Mesendoderm (in vitro differentiated cells): ENCODE data around the gene PSMG4.

Experiments used
- DNase-seq: peaks from one replicate; pipeline ENCODE4 v3.0.0; 2013
- H2AK5ac ChIP-seq: 2 replicates; pipeline ENCODE4 v1.6.1; 2013; ENCODE audit warnings: low read length, inconsistent platforms
- H2BK120ac ChIP-seq: 2 replicates; pipeline ENCODE4 v1.6.1; 2013; ENCODE audit warnings: low read depth, mild to moderate bottlenecking, low read length, moderate library complexity, mixed read lengths
- H2BK15ac ChIP-seq: replicated peaks from 2 replicates; pipeline ENCODE4 v1.6.1; 2013; ENCODE audit warnings: low read depth, mild to moderate bottlenecking, moderate library complexity
- H2BK5ac ChIP-seq: 2 replicates; pipeline ENCODE4 v1.6.1; 2013; ENCODE audit warnings: low read length, inconsistent platforms
- H3K18ac ChIP-seq: 2 replicates; pipeline ENCODE4 v1.6.1; 2013; ENCODE audit warnings: mild to moderate bottlenecking, low read length, mixed read lengths
- H3K23ac ChIP-seq: one replicate; pipeline ENCODE4 v1.6.1; 2013; ENCODE audit warnings: low read length
- H3K27ac ChIP-seq: 2 replicates; pipeline ENCODE4 v1.5.1; 2013; ENCODE audit warnings: low read depth, mild to moderate bottlenecking, inconsistent platforms, low read length, moderate library complexity
- H3K27me3 ChIP-seq: 2 replicates; pipeline ENCODE4 v1.6.1; 2013; ENCODE audit warnings: low read length, control low read depth, mild to moderate bottlenecking, inconsistent platforms; ENCODE audit not compliant: insufficient read depth, poor library complexity
- H3K36me3 ChIP-seq: 2 replicates; pipeline ENCODE4 v1.6.1; 2013; ENCODE audit warnings: low read length, inconsistent platforms; ENCODE audit not compliant: control insufficient read depth, insufficient read depth
- H3K4ac ChIP-seq: one replicate; pipeline ENCODE4 v1.6.1; 2013; ENCODE audit warnings: low read depth, mild to moderate bottlenecking, low read length, moderate library complexity
- H3K4me1 ChIP-seq: 2 replicates; pipeline ENCODE4 v1.6.1; 2013; ENCODE audit warnings: low read depth, low read length, inconsistent platforms; ENCODE audit not compliant: control insufficient read depth
- H3K4me2 ChIP-seq: 2 replicates; pipeline ENCODE4 v1.6.1; 2013; ENCODE audit warnings: low read length
- H3K4me3 ChIP-seq: 2 replicates; pipeline ENCODE4 v1.5.1; 2013; ENCODE audit warnings: mild to moderate bottlenecking, low read length
- H3K56ac ChIP-seq: one replicate; pipeline ENCODE4 v1.6.1; 2013; ENCODE audit warnings: low read length
- H3K79me1 ChIP-seq: 2 replicates; pipeline ENCODE4 v1.6.1; 2013; ENCODE audit warnings: low read length, inconsistent platforms
- H3K79me2 ChIP-seq: 2 replicates; pipeline ENCODE4 v1.6.1; 2013; ENCODE audit warnings: mild to moderate bottlenecking, low read length; ENCODE audit not compliant: control insufficient read depth, insufficient read depth
- H3K9ac ChIP-seq: 2 replicates; pipeline ENCODE4 v1.6.1; 2013; ENCODE audit warnings: low read length, inconsistent platforms
- H4K5ac ChIP-seq: one replicate; pipeline ENCODE4 v1.6.1; 2013; ENCODE audit warnings: low read length
- H4K8ac ChIP-seq: one replicate; pipeline ENCODE4 v1.6.1; 2013; ENCODE audit warnings: low read depth, mild to moderate bottlenecking, control low read depth, low read length, moderate library complexity
- WGBS: extraction: QIAGEN DNeasy Blood & Tissue Kit; methylation state at CpG from one replicate; pipeline ENCODE4 v1.1.7; 2013; ENCODE audit warnings: low lambda C conversion rate, missing lambda C conversion rate; ENCODE audit not compliant: insufficient coverage; ENCODE audit errors: extremely low coverage; 5-methylcytosine and 5-hydroxymethylcytosine counted together

Gene PSMG4

DNA sequence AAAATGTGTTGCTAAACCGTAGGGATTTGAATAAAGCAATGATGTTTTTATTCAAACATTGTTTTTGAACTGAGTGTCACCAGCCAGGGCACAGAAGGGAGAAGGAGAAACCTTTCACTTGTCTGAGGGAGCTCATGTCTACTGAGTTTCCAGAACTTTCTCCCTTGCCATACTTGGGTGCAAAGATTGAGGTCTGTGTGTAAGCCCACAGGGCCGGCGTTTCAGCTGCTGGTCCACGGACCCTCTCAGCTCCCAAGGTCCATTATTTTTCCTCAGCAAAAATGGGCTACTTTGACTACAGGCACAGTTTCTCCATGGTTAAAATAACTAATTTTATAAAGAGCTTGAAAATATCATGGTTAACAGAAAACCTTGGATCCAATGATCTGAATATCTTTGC lies 32.6 kb downstream of the PSMG4 start:
- no peaks in the 10 kb centered on the region for H3K79me1 ChIP-seq
- H3K4ac ChIP-seq: no peak overlapping the region
- no peak overlapping the region for H3K18ac ChIP-seq
- no peak overlapping the region for H4K8ac ChIP-seq
- no peaks in the 10 kb centered on the region for H3K79me2 ChIP-seq
- no peak overlapping the region for H3K23ac ChIP-seq
- DNase-seq: no peak
- no peak overlapping the region for H3K27ac ChIP-seq
- H2BK5ac ChIP-seq: no peak overlapping the region
- H4K5ac ChIP-seq: no peak overlapping the region
- H3K27me3 ChIP-seq: no peaks in the 10 kb centered on the region
- H3K4me2 ChIP-seq: no peak overlapping the region
- H2BK120ac ChIP-seq: no peak overlapping the region
- no peak overlapping the region for H3K56ac ChIP-seq
- WGBS: no CpG with 5 or more reads among the region's 4 CpGs
- H3K4me3 ChIP-seq: no peak overlapping the region
- H3K9ac ChIP-seq: no peak overlapping the region
- H2BK15ac ChIP-seq: no peak overlapping the region
- H2AK5ac ChIP-seq: no peak overlapping the region
- H3K36me3 ChIP-seq: no peaks in the 10 kb centered on the region
- H3K4me1 ChIP-seq: no peaks in the 10 kb centered on the region

DNA sequence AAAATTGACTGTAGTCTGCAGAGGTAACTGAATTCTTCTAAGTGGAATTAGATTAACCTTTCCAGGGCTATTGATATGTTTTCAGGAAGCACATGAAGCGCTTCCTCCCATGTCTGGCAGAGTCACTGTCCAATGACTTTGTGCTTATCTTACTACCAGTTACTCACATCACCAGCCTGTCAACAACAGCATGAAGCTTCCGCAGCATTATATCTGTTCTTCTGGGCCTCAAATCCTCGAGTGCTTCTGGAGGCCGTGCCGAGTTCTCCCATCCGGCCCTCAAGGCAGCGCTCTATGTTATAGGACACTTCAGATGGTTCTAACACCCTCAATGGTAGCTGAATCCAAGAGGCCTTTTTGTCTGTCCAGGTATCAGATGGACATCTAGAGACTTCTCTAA lies 33.2 kb downstream of the PSMG4 start:
- no peak for DNase-seq
- no peak overlapping the region for H2AK5ac ChIP-seq
- H3K56ac ChIP-seq: no peak overlapping the region
- WGBS: no CpG with 5 or more reads among the region's 7 CpGs
- no peaks in the 10 kb centered on the region for H3K79me2 ChIP-seq
- H3K23ac ChIP-seq: no peak overlapping the region
- H3K4me3 ChIP-seq: no peak overlapping the region
- H3K4me1 ChIP-seq: no peaks in the 10 kb centered on the region
- H2BK15ac ChIP-seq: no peak overlapping the region
- no peak overlapping the region for H3K4ac ChIP-seq
- no peaks in the 10 kb centered on the region for H3K36me3 ChIP-seq
- no peak overlapping the region for H2BK120ac ChIP-seq
- H3K27me3 ChIP-seq: no peaks in the 10 kb centered on the region
- no peak overlapping the region for H4K5ac ChIP-seq
- no peak overlapping the region for H3K18ac ChIP-seq
- H2BK5ac ChIP-seq: no peak overlapping the region
- no peaks in the 10 kb centered on the region for H3K79me1 ChIP-seq
- H3K9ac ChIP-seq: no peak overlapping the region
- H3K4me2 ChIP-seq: no peak overlapping the region
- H4K8ac ChIP-seq: no peak overlapping the region
- H3K27ac ChIP-seq: no peak overlapping the region

DNA sequence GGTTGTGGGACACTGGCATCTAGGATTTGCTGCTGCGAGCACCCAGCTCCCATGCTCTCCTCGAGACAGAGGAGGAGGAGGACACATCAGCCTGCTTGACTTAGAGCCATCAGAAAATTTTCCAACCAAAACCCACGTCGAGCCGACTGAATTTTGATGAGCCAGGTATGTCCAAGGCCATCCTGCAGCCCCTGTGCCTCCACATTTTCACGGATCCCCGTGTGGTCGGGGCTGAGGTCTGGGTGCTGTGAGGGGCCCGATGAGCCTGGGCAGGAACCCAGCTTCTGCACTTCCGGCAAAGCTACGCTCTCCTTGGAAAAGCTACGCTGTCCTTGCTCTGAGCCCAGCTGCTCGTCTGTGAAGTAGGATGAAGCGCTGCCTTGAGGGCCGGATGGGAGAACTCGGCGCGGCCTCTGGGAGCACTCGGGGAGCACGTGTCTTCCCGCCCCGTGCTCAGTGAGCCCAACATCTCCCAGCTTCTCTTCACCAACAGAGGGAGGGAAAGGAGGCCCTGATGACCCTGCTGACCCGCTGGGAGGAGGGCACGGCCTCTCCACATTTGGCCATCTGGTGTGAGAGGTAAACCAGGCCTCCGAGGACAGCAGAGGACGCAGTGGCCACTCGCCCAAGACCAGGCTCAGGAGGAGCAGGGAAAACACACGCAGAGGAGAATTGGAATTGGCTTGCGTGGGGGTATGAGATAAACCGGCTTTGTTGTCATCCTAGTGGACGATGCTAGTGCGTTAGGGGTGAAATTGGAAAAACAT lies 33.9 kb downstream of the PSMG4 start:
- DNase-seq: no peak
- H2BK120ac ChIP-seq: no peak overlapping the region
- no peak overlapping the region for H4K5ac ChIP-seq
- H3K79me1 ChIP-seq: no peaks in the 10 kb centered on the region
- H3K18ac ChIP-seq: no peak overlapping the region
- H3K36me3 ChIP-seq: no peaks in the 10 kb centered on the region
- no peak overlapping the region for H2BK5ac ChIP-seq
- H3K9ac ChIP-seq: no peak overlapping the region
- no peak overlapping the region for H3K4ac ChIP-seq
- H3K27me3 ChIP-seq: no peaks in the 10 kb centered on the region
- H3K79me2 ChIP-seq: no peaks in the 10 kb centered on the region
- no peak overlapping the region for H3K56ac ChIP-seq
- H2AK5ac ChIP-seq: no peak overlapping the region
- WGBS: no CpG with 5 or more reads among the region's 32 CpGs
- H2BK15ac ChIP-seq: no peak overlapping the region
- no peak overlapping the region for H3K27ac ChIP-seq
- H4K8ac ChIP-seq: no peak overlapping the region
- H3K23ac ChIP-seq: no peak overlapping the region
- no peaks in the 10 kb centered on the region for H3K4me1 ChIP-seq
- no peak overlapping the region for H3K4me2 ChIP-seq
- H3K4me3 ChIP-seq: no peak overlapping the region

DNA sequence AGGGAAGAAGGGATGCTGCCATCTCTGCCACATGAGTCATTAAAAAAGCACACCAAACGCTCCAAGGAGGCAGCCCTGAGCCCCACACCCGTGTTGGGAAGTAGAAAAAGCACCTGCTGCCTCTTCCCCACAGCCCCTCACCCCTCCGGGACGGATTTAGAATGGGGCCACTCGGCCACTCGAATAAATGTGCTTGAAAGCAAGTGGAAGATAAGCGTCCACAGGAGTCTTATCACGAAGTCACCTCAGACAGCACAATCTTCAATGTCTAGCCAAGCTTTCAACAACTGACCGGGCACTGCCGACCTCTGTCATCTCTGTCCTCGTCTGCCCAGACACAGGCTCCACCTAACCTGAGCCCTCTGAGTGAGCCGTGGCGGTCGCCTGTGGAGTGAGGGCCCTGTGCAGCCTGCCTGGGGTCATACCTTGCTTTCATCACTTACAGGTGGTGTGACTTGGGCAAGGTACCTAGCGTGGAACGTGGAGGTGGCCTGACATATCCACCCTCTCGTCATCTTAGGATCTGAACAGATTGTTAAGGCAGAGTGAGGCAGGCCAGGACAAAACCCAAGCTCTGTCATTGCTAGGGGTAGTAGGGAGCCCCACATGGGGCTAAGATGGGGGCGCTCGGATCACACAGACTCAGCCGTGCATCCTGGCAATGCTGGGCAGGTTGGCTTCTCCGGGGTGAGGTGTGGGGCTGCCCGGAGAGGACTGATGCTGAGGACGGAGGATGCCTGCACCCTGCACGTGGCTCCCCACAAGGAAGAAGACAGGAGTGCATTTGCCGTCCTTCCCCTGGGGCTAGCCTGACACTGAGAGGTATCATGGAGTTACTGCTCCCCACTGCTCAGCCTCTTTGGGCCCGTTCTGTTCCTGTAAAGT lies 34.8 kb downstream of the PSMG4 start:
- no peaks in the 10 kb centered on the region for H3K79me2 ChIP-seq
- H3K4me1 ChIP-seq: no peaks in the 10 kb centered on the region
- H2BK5ac ChIP-seq: no peak overlapping the region
- no CpG with 5 or more reads among the region's 26 CpGs for WGBS
- no peaks in the 10 kb centered on the region for H3K36me3 ChIP-seq
- no peak overlapping the region for H3K4ac ChIP-seq
- no peaks in the 10 kb centered on the region for H3K79me1 ChIP-seq
- no peak overlapping the region for H4K5ac ChIP-seq
- no peak overlapping the region for H2BK15ac ChIP-seq
- no peak overlapping the region for H2BK120ac ChIP-seq
- no peak overlapping the region for H3K27ac ChIP-seq
- H3K56ac ChIP-seq: no peak overlapping the region
- H2AK5ac ChIP-seq: no peak overlapping the region
- H3K27me3 ChIP-seq: no peaks in the 10 kb centered on the region
- H3K4me2 ChIP-seq: no peak overlapping the region
- H3K4me3 ChIP-seq: no peak overlapping the region
- H3K9ac ChIP-seq: no peak overlapping the region
- H3K18ac ChIP-seq: no peak overlapping the region
- H4K8ac ChIP-seq: no peak overlapping the region
- H3K23ac ChIP-seq: no peak overlapping the region
- no peak for DNase-seq

DNA sequence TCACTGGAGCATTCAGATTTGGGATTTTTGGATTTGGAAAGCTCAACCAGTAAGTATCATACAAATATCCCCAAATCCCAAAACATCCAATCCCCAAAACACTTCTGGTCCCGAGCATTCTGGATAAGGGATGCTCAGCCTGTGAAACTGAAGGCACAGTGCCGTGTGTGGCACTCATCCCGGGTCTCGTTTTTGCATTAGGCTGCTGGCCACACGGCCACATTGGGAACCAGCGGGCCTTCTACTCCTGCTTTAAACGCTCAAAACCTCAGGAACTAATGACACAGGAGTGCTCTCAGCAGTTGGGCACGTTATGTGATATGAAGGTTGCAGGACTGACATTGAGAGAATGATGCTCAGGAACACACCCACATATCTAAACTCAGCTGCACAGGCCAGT lies 35.6 kb downstream of the PSMG4 start:
- H3K4ac ChIP-seq: no peak overlapping the region
- no peak overlapping the region for H2BK120ac ChIP-seq
- H3K4me1 ChIP-seq: no peaks in the 10 kb centered on the region
- no peaks in the 10 kb centered on the region for H3K27me3 ChIP-seq
- no peak overlapping the region for H4K5ac ChIP-seq
- no peak for DNase-seq
- H3K79me1 ChIP-seq: no peaks in the 10 kb centered on the region
- no peaks in the 10 kb centered on the region for H3K79me2 ChIP-seq
- no peak overlapping the region for H3K9ac ChIP-seq
- H2AK5ac ChIP-seq: no peak overlapping the region
- H2BK5ac ChIP-seq: no peak overlapping the region
- H3K4me3 ChIP-seq: no peak overlapping the region
- H3K23ac ChIP-seq: no peak overlapping the region
- H4K8ac ChIP-seq: no peak overlapping the region
- H3K4me2 ChIP-seq: no peak overlapping the region
- no peak overlapping the region for H3K18ac ChIP-seq
- WGBS: no CpG with 5 or more reads among the region's 8 CpGs
- no peak overlapping the region for H3K27ac ChIP-seq
- H2BK15ac ChIP-seq: no peak overlapping the region
- H3K36me3 ChIP-seq: no peaks in the 10 kb centered on the region
- no peak overlapping the region for H3K56ac ChIP-seq
